GDM1 (cell line): ENCODE data around the gene WNT3.
"Not testable (repeated sequence)": the region's sequence is repeated elsewhere in the genome, so short reads cannot be mapped to it uniquely, and the experiment has no call there.

Experiments
- DNase-seq: peaks from one replicate; lab custom pipeline; 2025; lab: John Stamatoyannopoulos, UW

Gene WNT3

DNA sequence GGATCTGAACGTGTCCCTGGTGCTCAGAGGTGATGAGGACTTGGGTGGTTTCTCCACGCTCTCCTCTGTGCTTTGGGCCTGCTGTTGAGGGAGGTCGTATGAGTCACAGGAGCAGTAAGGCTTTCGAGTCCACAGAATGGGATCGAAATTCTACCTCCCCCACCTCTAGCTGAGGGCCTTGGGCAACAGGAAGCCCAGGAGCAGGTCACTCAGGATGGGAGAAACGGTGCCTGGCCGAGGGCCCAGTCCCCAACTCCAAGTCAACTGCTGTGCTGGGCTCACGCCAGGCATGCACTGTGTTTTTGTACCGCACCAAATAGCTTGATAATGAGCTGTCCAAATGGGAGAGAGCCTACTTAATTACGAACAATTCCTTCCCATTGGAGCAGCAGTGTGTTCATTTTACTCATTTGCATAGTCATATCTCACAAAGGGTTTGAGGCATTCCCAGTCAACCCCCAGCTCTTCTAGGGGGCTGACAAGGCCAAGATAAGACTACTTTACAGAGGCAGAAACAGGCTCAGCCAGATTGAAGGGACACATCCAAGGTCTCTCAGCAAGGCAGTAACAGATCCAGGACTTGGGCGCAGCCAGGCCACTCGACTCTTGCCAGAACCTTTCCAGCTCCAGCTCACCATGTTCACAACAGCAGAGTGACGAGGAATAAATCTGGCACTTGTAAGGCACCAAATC lies 53.6 kb downstream of the WNT3 start:
- no peak for DNase-seq

- DNase-seq = no peak
Observed at GRCh38 chr17:46764000-46764708, 54.3 kb downstream of the WNT3 start.

DNA sequence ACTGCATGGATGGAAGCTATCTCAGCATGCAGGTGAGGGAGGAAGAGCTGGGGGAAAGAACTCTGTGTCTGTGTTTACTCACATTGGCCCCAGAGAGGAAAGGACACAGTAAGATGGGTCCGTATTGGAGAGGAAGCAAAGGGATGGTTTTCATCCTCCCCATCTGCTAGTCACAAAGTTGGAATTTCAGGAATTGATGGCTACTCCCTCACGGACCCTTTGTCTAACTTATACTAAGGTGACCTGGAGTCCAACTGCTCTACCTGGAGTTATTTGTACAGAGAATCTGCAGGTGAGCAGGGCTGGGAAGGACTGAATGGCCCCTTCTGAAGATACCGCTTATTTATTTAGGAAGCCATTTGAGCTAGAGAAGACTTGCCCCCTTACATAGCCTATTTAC lies 55.1 kb downstream of the WNT3 start:
- DNase-seq = no peak

- no peak for DNase-seq
Observed at GRCh38 chr17:46759141-46759540, 59.4 kb downstream of the WNT3 start.

- no peak for DNase-seq
Observed at GRCh38 chr17:46758614-46759013, 59.9 kb downstream of the WNT3 start.

GRCh38 chr17:46757588-46757987 lies 60.9 kb downstream of the WNT3 start:
- DNase-seq = not testable (repeated sequence)

DNA sequence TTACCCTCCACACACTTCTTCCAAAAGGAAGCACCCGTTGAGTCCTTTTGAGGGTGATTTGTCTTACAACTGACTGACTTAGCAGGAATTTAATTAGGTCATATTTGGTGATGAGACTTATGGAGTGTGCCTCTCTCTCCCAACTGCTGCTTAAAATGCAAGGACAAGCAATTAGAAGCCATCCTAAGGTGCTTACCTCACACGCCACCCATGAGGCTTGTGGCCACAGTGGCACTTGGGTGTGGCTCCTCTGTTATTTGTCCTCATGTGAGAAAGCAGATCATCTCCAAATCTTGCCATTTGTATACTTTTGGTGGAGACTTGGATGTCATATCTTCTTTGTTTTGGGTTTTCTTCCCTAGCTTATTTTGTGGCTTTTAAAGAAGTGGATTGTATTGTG lies 61.6 kb downstream of the WNT3 start:
- DNase-seq = no peak

- no peak for DNase-seq
Observed at GRCh38 chr17:46756081-46756735, 62.3 kb downstream of the WNT3 start.

DNA sequence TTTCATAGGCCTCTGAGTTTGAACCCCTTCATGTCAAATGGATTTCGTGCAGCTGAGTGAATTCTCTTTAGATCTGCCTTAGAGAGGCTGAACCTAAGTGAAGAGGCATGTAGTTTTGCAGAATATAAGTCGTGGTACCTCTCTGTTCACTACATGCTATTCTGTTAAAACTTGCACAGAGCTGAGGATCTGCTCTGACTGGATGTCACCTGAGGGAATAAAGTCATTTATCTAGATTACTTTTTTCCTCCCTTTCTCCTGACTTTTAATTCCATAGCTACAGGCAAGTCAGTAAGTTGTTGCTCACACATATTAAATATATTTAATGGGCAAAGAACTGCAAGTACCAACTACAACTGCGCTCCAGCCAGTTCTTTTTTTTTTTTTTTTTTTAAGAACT lies 64.7 kb downstream of the WNT3 start:
- DNase-seq = no peak

GRCh38 chr17:46751425-46751824 lies 67.1 kb downstream of the WNT3 start:
- no peak for DNase-seq

GRCh38 chr17:46745376-46745775 lies 73.1 kb downstream of the WNT3 start:
- DNase-seq = no peak

DNA sequence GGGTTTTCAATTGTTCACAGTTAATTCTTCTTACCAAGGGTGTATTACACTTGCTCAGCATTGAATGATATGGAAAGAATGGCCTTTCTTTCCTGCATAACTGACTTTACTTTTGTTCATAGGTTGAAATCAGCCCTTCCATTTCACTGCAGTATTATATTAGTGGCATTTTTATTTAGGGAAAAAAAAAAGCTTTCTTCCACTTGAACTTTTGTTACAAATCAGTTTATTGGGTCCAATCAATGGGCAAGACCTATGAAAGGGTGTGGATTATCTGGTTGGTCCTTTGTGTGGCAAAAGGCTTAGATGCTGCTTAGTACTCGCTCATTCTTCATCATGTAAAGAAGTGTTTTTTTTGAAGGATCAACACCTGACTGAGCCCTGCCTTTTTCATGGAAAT lies 74.1 kb downstream of the WNT3 start:
- DNase-seq = no peak

- no peak for DNase-seq
Observed at GRCh38 chr17:46742565-46743270, 75.8 kb downstream of the WNT3 start.

DNA sequence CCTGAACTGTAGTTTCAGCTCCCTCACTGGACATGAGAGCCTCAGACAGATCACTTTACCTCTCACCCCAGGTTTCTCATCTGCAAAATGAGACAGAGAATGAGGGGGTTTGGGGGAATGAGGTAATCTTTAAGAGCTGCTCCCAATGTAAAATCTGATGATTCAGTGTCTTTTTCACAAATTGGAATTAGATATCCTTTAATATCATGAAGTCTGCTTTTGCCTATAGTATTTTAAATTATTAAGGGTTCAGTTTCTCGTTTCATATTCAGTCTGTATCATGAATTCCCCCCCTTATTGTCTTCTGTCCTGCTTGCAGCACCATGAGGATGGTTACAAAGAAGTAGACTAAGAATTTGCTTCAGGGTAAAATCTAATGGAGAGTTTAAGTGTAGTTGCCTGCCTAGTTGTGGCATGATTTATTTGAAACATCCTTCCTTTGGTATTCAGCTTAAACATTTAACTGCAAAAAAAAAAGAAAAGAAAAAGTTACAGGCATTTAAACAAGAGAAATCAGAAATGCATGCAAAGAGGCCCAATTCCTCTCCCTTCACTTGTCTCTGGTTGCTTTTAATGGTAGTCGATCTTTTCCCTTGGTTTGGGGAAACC lies 77.3 kb downstream of the WNT3 start:
- no peak for DNase-seq

- no peak for DNase-seq
Observed at GRCh38 chr17:46739982-46740381, 78.5 kb downstream of the WNT3 start.

DNA sequence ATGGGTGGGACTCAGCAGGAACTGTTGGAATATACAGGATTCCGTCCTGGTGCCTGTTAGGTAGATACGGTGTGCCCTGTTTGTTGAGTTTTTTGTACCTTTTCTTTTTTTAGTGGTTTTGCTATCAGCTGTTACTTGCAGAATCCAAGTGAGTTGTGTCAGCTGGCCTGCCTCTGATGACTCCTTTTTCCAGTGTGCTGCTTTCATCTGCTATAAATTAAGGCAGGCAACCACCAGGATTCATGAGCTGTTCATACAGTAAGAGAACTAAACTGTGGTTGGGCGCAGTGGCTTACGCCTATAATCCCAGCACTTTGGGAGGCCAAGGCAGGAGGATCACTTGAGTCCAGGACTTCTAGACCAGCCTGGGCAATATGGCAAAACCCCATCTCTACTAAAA lies 79.9 kb downstream of the WNT3 start:
- no peak for DNase-seq

DNA sequence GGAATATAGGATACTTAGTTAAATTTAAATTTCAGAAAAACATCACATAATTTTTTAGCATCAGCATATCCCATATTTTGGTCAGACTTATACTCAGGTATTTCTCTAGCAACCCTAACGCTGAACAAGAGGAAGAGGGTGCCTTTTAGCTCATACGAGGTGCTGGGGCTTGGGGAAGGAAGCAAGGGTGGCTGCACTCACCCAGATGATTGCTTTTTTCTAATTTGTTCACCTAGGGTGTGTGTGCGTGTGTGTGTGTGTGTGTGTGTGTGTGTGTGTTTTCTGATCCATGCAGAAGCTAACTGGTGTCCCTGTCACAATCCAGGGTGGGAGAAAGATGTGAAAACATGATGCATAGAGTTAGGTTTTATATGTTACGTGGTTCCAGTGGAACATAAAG lies 81.2 kb downstream of the WNT3 start:
- no peak for DNase-seq

DNA sequence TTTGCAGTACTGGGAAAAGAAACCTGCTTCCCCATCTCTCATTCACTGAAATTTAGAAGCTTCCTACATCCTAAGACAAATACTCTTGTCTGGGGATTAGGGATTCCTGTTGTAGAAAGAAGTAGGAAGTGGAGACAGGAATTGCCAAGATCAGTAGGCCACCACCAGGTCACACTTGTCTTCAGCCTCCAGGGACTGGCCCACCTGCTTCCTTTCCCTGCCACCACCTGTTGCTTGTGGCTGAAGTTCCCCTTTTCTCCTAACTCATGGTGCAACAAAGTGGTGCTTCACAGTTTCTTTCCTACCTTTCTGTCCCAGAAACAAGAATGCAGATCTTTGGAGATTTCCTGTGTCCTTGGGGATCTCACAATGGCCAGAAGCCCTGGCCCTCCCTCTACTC lies 82.4 kb downstream of the WNT3 start:
- DNase-seq = peak; percentile 42

- no peak for DNase-seq
Observed at GRCh38 chr17:46733837-46734475, 84.5 kb downstream of the WNT3 start.

DNA sequence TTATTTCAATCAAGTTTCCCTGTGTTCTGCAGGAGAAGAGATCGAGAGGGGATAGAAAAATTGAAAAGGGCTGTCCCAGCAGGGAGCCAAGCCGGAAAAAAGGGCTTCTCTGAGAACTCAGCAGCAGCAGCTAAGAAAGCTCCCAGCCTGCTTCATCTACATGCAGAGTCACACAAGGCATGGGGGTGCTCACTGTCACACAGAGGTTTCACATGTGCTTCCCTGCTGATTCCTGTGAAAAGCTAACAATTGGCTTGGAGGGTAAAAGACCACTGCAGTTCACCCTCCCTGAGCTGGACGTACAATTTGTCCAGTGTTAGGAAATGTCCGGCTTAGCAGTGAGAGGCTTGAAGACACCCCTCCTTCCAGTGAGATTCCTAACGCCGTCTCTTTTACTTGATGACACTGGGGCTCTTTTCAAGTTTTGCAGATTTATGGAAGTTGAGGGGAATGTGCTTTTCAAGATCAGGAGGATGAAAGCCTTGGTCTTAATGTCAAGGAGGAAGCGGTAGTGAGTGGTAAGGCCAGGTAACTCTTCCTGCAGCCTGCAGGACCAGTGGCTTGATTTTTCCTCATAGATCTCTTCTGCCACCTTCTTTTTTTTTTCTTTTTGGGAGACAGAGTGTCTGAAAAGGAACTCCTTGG lies 85.6 kb downstream of the WNT3 start:
- no peak for DNase-seq

- no peak for DNase-seq
Observed at GRCh38 chr17:46732160-46732559, 86.3 kb downstream of the WNT3 start.
